Astrocyte (in vitro differentiated cells and primary cell): ENCODE data around the gene TBC1D16.

ENCODE experiments used
- CTCF ChIP-seq: IDR thresholded peaks from 2 replicates; pipeline ENCODE4 v1.5.1; 2011; ENCODE audit warnings: low read depth, mild to moderate bottlenecking, inconsistent platforms, low read length, moderate library complexity; ENCODE audit not compliant: insufficient read depth
- EZH2 ChIP-seq: IDR thresholded peaks from 2 replicates; pipeline ENCODE4 v1.6.1; 2012; ENCODE audit warnings: mild to moderate bottlenecking, low read length, inconsistent platforms; ENCODE audit not compliant: insufficient read depth

- TF ChIP-seq CTCF = no peak
- no peak for TF ChIP-seq EZH2
These were observed 107.0 kb downstream of the TBC1D16 start for GRCh38 chr17:79928502-79929256.
